HG03280 (cell line): ENCODE measurements around the gene MSL1.

Experiments used
- ATAC-seq: cut with Tn5 transposase; IDR thresholded peaks from one replicate; pipeline ENCODE4 v1.9.1; 2021; ENCODE audit warnings: mild to moderate bottlenecking, moderate library complexity; ENCODE audit not compliant: unreplicated experiment

Gene MSL1

GRCh38 chr17:40104594-40105486 is 16.9 kb upstream of the MSL1 start:
- no peak for ATAC-seq

- no peak for ATAC-seq
Measured at GRCh38 chr17:40105861-40106759, 15.7 kb upstream of the MSL1 start.

- no peak for ATAC-seq
Measured at GRCh38 chr17:40106760-40107521, 14.8 kb upstream of the MSL1 start.

GRCh38 chr17:40107522-40108174 is 14.1 kb upstream of the MSL1 start:
- ATAC-seq: no peak

- no peak for ATAC-seq
Measured at GRCh38 chr17:40108970-40109824, 12.6 kb upstream of the MSL1 start.

GRCh38 chr17:40110026-40110845 is 11.5 kb upstream of the MSL1 start:
- no peak for ATAC-seq

- ATAC-seq: peak; percentile 44
Measured at GRCh38 chr17:40111221-40112128, 10.3 kb upstream of the MSL1 start.

- ATAC-seq: no peak
Measured at GRCh38 chr17:40112191-40112711, 9.5 kb upstream of the MSL1 start.

- ATAC-seq: no peak
Measured at GRCh38 chr17:40112718-40113109, 9.1 kb upstream of the MSL1 start.

GRCh38 chr17:40113110-40113906 is 8.5 kb upstream of the MSL1 start:
- peak; percentile 76 for ATAC-seq

GRCh38 chr17:40113907-40114245 is 7.9 kb upstream of the MSL1 start:
- no peak for ATAC-seq

GRCh38 chr17:40115101-40115436 is 6.7 kb upstream of the MSL1 start:
- ATAC-seq: no peak

- peak; percentile 32 for ATAC-seq
Measured at GRCh38 chr17:40122136-40122998, 596 bp downstream of the MSL1 start.

GRCh38 chr17:40122999-40123810 is 1.4 kb downstream of the MSL1 start:
- ATAC-seq: peak; percentile 17

GRCh38 chr17:40123811-40124114 is 2.0 kb downstream of the MSL1 start:
- no peak for ATAC-seq
